ENCODE data around the gene MPZL1. TPM values are rescaled to one million over a fixed set of nuclear protein-coding genes. Genes with fewer than 3 reads are reported as not detected.

The MPZL1 gene
- total and polyA plus RNA-seq, 4 donors: 11.3 to 26.1 (median 16.8) TPM

- Histone ChIP-seq H3K4me1 (ENCODE audit: control insufficient read depth in 4 of 4, insufficient read depth in 4 of 4, low read length in 3 of 4) (peaks cover 2 to 32% (median 13%) of the 10 kb centered on the region in 4 donors), H3K9ac (ENCODE audit: low read depth in 1 of 2, low read length in 2 of 2) (peak overlapping the region; percentile 82 to 90), H3K27me3 (ENCODE audit: control insufficient read depth in 4 of 4, insufficient read depth in 4 of 4, low read length in 3 of 4) (no peaks in the 10 kb centered on the region), H3K27ac (ENCODE audit: low read depth in 1 of 2, low read length in 2 of 2) (peak overlapping the region; percentile 89 to 95), H3K9me3 (ENCODE audit: control insufficient read depth in 4 of 4, low read length in 3 of 4) (no peaks in the 10 kb centered on the region), H3K36me3 (ENCODE audit: control insufficient read depth in 4 of 4, insufficient read depth in 3 of 4, low read depth in 1 of 4, low read length in 3 of 4) (no peaks in the 10 kb centered on the region), H3K4me3 (ENCODE audit: low read depth in 1 of 3, low read length in 3 of 3) (peak overlapping the region; percentile 58 to 97 (median 73))
- no peak for TF ChIP-seq GABPA (IDR thresholded peaks at IDR 0.05 in 1 of 2, conservative IDR thresholded peaks at IDR 0.05 in 1 of 2)
- TF ChIP-seq REST (IDR thresholded peaks at IDR 0.05): no peak
- TF ChIP-seq CTCF (IDR thresholded peaks at IDR 0.05; ENCODE audit: low read depth, low read length, missing input control): no peak
- no peak for TF ChIP-seq ZBTB33 (IDR thresholded peaks at IDR 0.05)
- no peak for TF ChIP-seq HNF4G (IDR thresholded peaks at IDR 0.05)
- no peak for TF ChIP-seq NR2F2 (IDR thresholded peaks at IDR 0.05)
- TF ChIP-seq TAF1 (conservative IDR thresholded peaks at IDR 0.05): no peak
- no peak for TF ChIP-seq FOXA1 (IDR thresholded peaks at IDR 0.05)
- no peak for TF ChIP-seq FOXA2 (IDR thresholded peaks at IDR 0.05)
- WGBS: 5% methylated on average over 4 of the region's 4 CpGs
- no peak for DNase-seq (ENCODE audit: low spot score)
These were observed 5.8 kb upstream of the MPZL1 start for GRCh38 chr1:167716000-167716271.

GRCh38 chr1:167717351-167717750 lies 4.4 kb upstream of the MPZL1 start:
- Histone ChIP-seq H3K4me1 (ENCODE audit: control insufficient read depth in 4 of 4, insufficient read depth in 4 of 4, low read length in 3 of 4) (peaks cover 2 to 35% (median 17%) of the 10 kb centered on the region in 4 donors), H3K36me3 (ENCODE audit: control insufficient read depth in 4 of 4, insufficient read depth in 3 of 4, low read depth in 1 of 4, low read length in 3 of 4) (no peaks in the 10 kb centered on the region), H3K9me3 (ENCODE audit: control insufficient read depth in 4 of 4, low read length in 3 of 4) (no peaks in the 10 kb centered on the region), H3K4me3 (ENCODE audit: low read depth in 1 of 3, low read length in 3 of 3) (no peak overlapping the region), H3K27ac (ENCODE audit: low read depth in 1 of 2, low read length in 2 of 2) (no peak overlapping the region), H3K27me3 (ENCODE audit: control insufficient read depth in 4 of 4, insufficient read depth in 4 of 4, low read length in 3 of 4) (no peaks in the 10 kb centered on the region), H3K9ac (ENCODE audit: low read depth in 1 of 2, low read length in 2 of 2) (no peak overlapping the region)
- no peak for DNase-seq (ENCODE audit: low spot score)
- 80% methylated on average over 3 of the region's 3 CpGs for WGBS
- TF ChIP-seq GABPA (IDR thresholded peaks at IDR 0.05 in 1 of 2, conservative IDR thresholded peaks at IDR 0.05 in 1 of 2): no peak
- TF ChIP-seq REST (IDR thresholded peaks at IDR 0.05): no peak
- no peak for TF ChIP-seq HNF4A (conservative IDR thresholded peaks at IDR 0.05)
- TF ChIP-seq HNF4G (IDR thresholded peaks at IDR 0.05): no peak
- no peak for TF ChIP-seq FOXA2 (IDR thresholded peaks at IDR 0.05)
- TF ChIP-seq EGR1 (IDR thresholded peaks at IDR 0.05; ENCODE audit: low read depth in 2 of 2): no peak
- TF ChIP-seq ATF3 (IDR thresholded peaks at IDR 0.05): no peak
- no peak for TF ChIP-seq NR2F2 (IDR thresholded peaks at IDR 0.05)
- no peak for TF ChIP-seq CTCF (IDR thresholded peaks at IDR 0.05; ENCODE audit: low read depth, low read length, missing input control)

Measured in liver (tissue), 9 donors.